HepG2 (cell line): ENCODE results near the gene SLC19A1. TPM values are rescaled to one million over a fixed set of nuclear protein-coding genes. Genes with fewer than 3 reads are reported as not detected.

Source experiments
- GTF2F1 ChIP-seq: fragments of 150-350 bp; IDR thresholded peaks from 2 replicates; pipeline ENCODE4 v1.6.1; 2014; ENCODE audit warnings: low read length
- IRF2 ChIP-seq: IDR thresholded peaks from 2 replicates; pipeline ENCODE4 v1.6.1; 2018; ENCODE audit warnings: missing genetic modification reagents, missing compliant biosample characterization
- MEF2D ChIP-seq: sonication (generic); formaldehyde crosslinking; IDR thresholded peaks from 2 replicates; pipeline ENCODE4 v1.5.1; 2020; ENCODE audit warnings: mild to moderate bottlenecking, missing genetic modification reagents
- POGZ ChIP-seq: sonication (generic); formaldehyde crosslinking; IDR thresholded peaks from 2 replicates; pipeline ENCODE4 v1.4.0; 2020; ENCODE audit warnings: mild to moderate bottlenecking, missing genetic modification reagents
- ZBTB3 ChIP-seq: sonication (generic); formaldehyde crosslinking; IDR thresholded peaks from 2 replicates; pipeline ENCODE4 v1.4.0; 2020; ENCODE audit warnings: low read depth, mild to moderate bottlenecking, moderate library complexity, missing genetic modification reagents, borderline replicate concordance
- ZNF138 ChIP-seq: sonication (generic); formaldehyde crosslinking; IDR thresholded peaks from 2 replicates; pipeline ENCODE4 v1.5.0; 2020; ENCODE audit warnings: mild to moderate bottlenecking, low read depth, missing genetic modification reagents
- ZNF143 ChIP-seq: sonication (generic); formaldehyde crosslinking; IDR thresholded peaks from 2 replicates; pipeline ENCODE4 v1.4.0; 2020; ENCODE audit warnings: missing genetic modification reagents
- ZNF264 ChIP-seq: sonication (generic); formaldehyde crosslinking; IDR thresholded peaks from 2 replicates; pipeline ENCODE4 v1.4.0; 2020; ENCODE audit warnings: missing genetic modification reagents
- ZNF354B ChIP-seq: sonication (generic); formaldehyde crosslinking; IDR thresholded peaks from 2 replicates; pipeline ENCODE4 v1.8.0; 2022; ENCODE audit warnings: mild to moderate bottlenecking, missing genetic modification reagents
- ZNF703 ChIP-seq: sonication (generic); formaldehyde crosslinking; IDR thresholded peaks from 2 replicates; pipeline ENCODE4 v1.5.1; 2020; ENCODE audit warnings: missing genetic modification reagents, mild to moderate bottlenecking, moderate library complexity, borderline replicate concordance
- ZNF775 ChIP-seq: sonication (generic); formaldehyde crosslinking; IDR thresholded peaks from 2 replicates; pipeline ENCODE4 v1.4.0; 2020; ENCODE audit warnings: missing genetic modification reagents, mild to moderate bottlenecking, moderate library complexity, borderline replicate concordance
- ZNF83 ChIP-seq: sonication (generic); formaldehyde crosslinking; IDR thresholded peaks from 2 replicates; pipeline ENCODE4 v1.4.0; 2020; ENCODE audit warnings: missing genetic modification reagents, mild to moderate bottlenecking, borderline replicate concordance
- ZSCAN20 ChIP-seq: sonication (generic); formaldehyde crosslinking; IDR thresholded peaks from 2 replicates; pipeline ENCODE4 v1.4.0; 2020; ENCODE audit warnings: missing genetic modification reagents, mild to moderate bottlenecking, borderline replicate concordance
- ZSCAN21 ChIP-seq: sonication (generic); formaldehyde crosslinking; IDR thresholded peaks from 2 replicates; pipeline ENCODE4 v1.8.0; 2022; ENCODE audit warnings: mild to moderate bottlenecking, missing genetic modification reagents, moderate library complexity, borderline replicate concordance
- polyA plus RNA-seq, 8 experiments: library from polyadenylated mRNA; depleted of rRNA in 3 of 8; stranded (reverse) in 7 of 8; unstranded in 1 of 8; fragments of >200 nt; fragmentation: Illumina TruSeq in 4 of 8; extraction: Trizol in 4 of 8; gene quantifications; 2 replicates each; pipeline versions ENCODE4 v1.2.1 to v1.2.3, GENCODE V29; 2011 to 2016; ENCODE audit warnings: low read depth in 4 of 8, missing spikeins in 1 of 8, mixed read lengths in 1 of 8; ENCODE audit not compliant: insufficient read depth in 1 of 8
- total RNA-seq, 5 experiments: library from RNA; depleted of rRNA; stranded (reverse); fragments of >200 nt; fragmentation: Illumina TruSeq; extraction: Trizol; gene quantifications; 2 replicates each; pipeline ENCODE4 v1.2.3, GENCODE V29; 2016; ENCODE audit warnings: low read depth in 1 of 5
- TF ChIP-seq, protein P1 (sequence below): sonication (generic); formaldehyde crosslinking; IDR thresholded peaks from 2 replicates; pipeline ENCODE4 v1.8.0; 2022; ENCODE audit warnings: missing genetic modification reagents, mild to moderate bottlenecking, borderline replicate concordance
- TF ChIP-seq, protein P2 (sequence below): sonication (generic); formaldehyde crosslinking; IDR thresholded peaks from 2 replicates; pipeline ENCODE4 v1.5.0; 2020; ENCODE audit warnings: missing genetic modification reagents, mild to moderate bottlenecking, borderline replicate concordance
- TF ChIP-seq, protein P3 (sequence below): sonication (generic); formaldehyde crosslinking; IDR thresholded peaks from 2 replicates; pipeline ENCODE4 v1.4.0; 2020; ENCODE audit warnings: mild to moderate bottlenecking, missing genetic modification reagents
- TF ChIP-seq, protein P4 (sequence below): IDR thresholded peaks from 2 replicates; pipeline ENCODE4 v1.6.1; 2016; ENCODE audit warnings: low read depth
- TF ChIP-seq, protein P5 (sequence below): fragments of 450-650 bp; IDR thresholded peaks from 2 replicates; pipeline ENCODE4 v1.6.1; 2016

Gene SLC19A1
- total and polyA plus RNA-seq, 2 of the 13 experiments (the other 11 are each of a cell fraction or from before 2014, with no cell fraction given): 21.8 to 23.0 TPM

DNA sequence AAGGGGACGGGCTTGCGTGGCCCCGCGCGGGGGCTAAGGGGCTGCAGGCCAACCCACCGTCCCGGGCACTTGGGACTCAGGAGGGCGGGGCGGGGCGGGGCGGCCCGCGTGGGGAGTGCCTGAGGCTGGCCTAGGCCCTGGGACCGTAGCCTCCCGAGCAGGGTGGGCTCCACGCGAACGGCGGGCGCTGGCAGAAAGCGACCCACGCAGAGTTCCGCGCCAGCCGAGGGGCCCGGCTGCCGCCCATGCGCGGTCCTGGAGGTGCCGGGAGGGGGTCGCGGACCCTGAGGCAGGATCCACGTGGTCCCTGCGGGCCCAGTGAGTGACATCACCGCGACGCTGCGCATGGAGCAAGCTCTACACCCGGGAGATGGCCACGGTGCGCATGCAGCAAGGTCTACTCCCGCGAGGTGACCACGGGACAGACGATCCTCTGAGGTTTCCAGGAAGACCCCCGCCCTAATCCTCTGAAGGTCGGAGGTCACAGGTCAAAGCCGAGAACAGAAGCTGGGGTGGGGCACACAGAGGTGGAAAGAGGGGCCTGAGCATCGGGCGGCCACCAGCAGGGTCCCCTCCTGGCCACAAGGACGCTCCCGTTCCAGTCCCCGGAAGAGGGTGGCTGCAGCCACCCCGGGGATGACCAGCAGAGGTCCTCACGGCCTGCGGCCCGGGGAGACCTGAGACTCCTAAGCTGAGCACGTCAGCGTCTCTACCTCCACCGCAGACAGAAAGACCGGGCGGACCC is 13.5 kb upstream of the SLC19A1 start (continued):
- TF ChIP-seq ZBTB3 (CRISPR knock-in tag) (peak; percentile 48; the same call in 1 of the 2 replicates), ZSCAN21 (CRISPR knock-in tag) (peak; percentile 83; the same call in 1 of the 2 replicates), IRF2 (CRISPR knock-in tag) (peak; percentile 57), ZNF83 (CRISPR knock-in tag) (no peak; the same call in 1 of the 2 replicates), ZSCAN20 (peak; percentile 33; the same call in 1 of the 2 replicates), ZNF264 (CRISPR knock-in tag) (peak; percentile 47), ZNF143 (CRISPR knock-in tag) (no peak), ZNF703 (CRISPR knock-in tag) (0 out of 2 replicates have a peak, but pooled peaks have one; percentile 33), ZNF138 (CRISPR knock-in tag) (no peak), POGZ (CRISPR knock-in tag) (peak; percentile 13; the same call in 1 of the 2 replicates), GTF2F1 (no peak), ZNF775 (no peak), ZNF354B (CRISPR knock-in tag) (no peak), MEF2D (CRISPR knock-in tag) (peak; percentile 71; the same call in 1 of the 2 replicates)
- TF ChIP-seq, protein P1, sequence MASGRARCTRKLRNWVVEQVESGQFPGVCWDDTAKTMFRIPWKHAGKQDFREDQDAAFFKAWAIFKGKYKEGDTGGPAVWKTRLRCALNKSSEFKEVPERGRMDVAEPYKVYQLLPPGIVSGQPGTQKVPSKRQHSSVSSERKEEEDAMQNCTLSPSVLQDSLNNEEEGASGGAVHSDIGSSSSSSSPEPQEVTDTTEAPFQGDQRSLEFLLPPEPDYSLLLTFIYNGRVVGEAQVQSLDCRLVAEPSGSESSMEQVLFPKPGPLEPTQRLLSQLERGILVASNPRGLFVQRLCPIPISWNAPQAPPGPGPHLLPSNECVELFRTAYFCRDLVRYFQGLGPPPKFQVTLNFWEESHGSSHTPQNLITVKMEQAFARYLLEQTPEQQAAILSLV (CRISPR knock-in tag): peak; percentile 92
- TF ChIP-seq, protein P2, sequence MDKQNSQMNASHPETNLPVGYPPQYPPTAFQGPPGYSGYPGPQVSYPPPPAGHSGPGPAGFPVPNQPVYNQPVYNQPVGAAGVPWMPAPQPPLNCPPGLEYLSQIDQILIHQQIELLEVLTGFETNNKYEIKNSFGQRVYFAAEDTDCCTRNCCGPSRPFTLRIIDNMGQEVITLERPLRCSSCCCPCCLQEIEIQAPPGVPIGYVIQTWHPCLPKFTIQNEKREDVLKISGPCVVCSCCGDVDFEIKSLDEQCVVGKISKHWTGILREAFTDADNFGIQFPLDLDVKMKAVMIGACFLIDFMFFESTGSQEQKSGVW (CRISPR knock-in tag): no peak
- TF ChIP-seq, protein P3, sequence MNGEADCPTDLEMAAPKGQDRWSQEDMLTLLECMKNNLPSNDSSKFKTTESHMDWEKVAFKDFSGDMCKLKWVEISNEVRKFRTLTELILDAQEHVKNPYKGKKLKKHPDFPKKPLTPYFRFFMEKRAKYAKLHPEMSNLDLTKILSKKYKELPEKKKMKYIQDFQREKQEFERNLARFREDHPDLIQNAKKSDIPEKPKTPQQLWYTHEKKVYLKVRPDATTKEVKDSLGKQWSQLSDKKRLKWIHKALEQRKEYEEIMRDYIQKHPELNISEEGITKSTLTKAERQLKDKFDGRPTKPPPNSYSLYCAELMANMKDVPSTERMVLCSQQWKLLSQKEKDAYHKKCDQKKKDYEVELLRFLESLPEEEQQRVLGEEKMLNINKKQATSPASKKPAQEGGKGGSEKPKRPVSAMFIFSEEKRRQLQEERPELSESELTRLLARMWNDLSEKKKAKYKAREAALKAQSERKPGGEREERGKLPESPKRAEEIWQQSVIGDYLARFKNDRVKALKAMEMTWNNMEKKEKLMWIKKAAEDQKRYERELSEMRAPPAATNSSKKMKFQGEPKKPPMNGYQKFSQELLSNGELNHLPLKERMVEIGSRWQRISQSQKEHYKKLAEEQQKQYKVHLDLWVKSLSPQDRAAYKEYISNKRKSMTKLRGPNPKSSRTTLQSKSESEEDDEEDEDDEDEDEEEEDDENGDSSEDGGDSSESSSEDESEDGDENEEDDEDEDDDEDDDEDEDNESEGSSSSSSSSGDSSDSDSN: peak; percentile 85
- TF ChIP-seq, protein P4, sequence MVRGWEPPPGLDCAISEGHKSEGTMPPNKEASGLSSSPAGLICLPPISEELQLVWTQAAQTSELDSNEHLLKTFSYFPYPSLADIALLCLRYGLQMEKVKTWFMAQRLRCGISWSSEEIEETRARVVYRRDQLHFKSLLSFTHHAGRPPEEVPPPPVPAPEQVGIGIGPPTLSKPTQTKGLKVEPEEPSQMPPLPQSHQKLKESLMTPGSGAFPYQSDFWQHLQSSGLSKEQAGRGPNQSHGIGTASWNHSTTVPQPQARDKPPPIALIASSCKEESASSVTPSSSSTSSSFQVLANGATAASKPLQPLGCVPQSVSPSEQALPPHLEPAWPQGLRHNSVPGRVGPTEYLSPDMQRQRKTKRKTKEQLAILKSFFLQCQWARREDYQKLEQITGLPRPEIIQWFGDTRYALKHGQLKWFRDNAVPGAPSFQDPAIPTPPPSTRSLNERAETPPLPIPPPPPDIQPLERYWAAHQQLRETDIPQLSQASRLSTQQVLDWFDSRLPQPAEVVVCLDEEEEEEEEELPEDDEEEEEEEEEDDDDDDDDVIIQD: no peak
- TF ChIP-seq, protein P5, sequence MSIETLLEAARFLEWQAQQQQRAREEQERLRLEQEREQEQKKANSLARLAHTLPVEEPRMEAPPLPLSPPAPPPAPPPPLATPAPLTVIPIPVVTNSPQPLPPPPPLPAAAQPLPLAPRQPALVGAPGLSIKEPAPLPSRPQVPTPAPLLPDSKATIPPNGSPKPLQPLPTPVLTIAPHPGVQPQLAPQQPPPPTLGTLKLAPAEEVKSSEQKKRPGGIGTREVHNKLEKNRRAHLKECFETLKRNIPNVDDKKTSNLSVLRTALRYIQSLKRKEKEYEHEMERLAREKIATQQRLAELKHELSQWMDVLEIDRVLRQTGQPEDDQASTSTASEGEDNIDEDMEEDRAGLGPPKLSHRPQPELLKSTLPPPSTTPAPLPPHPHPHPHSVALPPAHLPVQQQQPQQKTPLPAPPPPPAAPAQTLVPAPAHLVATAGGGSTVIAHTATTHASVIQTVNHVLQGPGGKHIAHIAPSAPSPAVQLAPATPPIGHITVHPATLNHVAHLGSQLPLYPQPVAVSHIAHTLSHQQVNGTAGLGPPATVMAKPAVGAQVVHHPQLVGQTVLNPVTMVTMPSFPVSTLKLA: peak; percentile 45; the same call in 1 of the 2 replicates
